Iris pigment epithelial cell (primary cell): Measurements from ENCODE around the gene GLP2R.
"Not testable (repeated sequence)": the region's sequence is repeated elsewhere in the genome, so short reads cannot be mapped to it uniquely, and the experiment has no call there.

Experiments used
- DNase-seq: peaks from one replicate; pipeline ENCODE4 v3.0.0-alpha.2; 2011; ENCODE audit warnings: low read depth

The GLP2R gene

DNA sequence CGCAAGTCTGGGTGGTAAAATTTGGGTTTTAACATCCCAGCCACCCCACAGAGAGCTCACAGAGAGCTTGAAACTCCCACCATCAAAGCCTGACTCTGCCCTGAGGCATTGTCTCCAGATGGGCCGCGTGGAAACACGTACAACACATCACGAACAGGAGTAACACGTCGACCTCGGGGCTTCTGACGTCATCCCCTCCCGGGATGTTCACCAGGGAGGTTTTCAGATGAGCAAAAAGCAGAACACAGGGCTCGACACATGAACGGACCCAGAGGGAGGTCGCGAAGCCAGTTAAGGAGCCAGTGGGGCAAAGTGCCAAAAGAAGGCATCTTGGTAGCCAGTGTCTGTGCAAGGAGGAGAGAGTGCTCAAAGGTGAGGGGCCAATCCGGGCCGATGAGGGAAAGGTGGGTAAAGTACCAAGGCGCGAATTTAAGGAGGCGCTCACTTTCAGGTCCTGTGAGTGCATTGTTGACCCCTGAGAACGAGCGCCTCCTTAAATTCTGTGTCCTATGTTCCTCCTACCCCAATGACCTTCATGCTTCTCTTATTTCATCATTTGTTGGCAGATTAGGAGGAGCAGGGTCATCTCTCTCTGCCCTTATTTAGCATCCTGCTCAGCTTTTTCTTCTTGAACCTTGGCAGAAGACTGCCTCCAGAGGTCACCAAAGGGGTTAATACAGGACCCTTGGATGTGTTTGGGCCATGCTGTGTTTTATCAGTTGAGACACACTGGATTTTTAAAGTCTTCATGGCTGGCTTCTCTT lies 73.7 kb downstream of the GLP2R start:
- no peak for DNase-seq

DNA sequence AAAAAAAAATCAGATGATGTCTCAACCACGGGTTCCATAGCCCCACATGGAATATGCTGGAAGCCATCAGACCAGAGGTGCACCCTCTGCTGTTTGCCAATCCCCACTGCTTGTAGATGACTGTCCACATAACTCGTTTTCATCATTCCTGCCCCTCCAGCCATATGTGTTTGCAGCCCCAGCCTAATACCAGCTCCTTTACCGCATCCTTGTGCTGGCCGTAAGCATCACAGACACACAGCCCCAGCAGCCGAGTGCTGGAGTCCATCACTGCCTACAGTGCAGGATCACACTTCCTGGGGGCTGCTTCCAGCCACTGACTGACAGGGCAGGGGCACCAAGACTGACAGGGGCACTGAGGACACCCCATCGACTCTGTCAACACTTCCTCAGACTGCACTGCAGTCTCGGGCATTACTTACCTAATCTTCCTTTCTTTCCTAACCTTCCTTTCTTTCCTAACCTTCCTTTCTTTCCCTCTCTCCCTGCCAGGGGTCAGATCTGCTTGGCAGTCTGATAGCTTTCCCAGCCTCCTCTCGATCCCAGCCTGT lies 74.4 kb downstream of the GLP2R start:
- no peak for DNase-seq

DNA sequence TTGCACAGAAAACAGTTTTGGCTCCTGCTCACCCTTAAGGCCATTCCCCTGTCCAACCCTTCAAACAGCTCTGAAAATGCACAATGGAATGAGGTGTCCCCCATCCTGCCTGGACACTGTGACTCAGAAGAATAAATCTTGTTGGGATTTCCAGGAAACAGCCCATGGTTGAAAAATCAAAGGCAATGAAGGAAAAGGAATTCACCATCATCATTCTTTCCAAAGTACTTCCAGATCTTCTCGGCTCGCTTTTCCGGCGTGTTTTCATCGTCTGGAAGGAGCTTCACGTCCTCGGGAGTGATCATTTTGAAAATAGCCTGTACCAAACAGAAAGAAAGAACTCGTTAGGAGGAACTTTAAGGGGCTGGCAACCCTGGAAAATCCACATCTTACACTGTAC lies 75.1 kb downstream of the GLP2R start:
- DNase-seq, result peak; percentile 26

DNA sequence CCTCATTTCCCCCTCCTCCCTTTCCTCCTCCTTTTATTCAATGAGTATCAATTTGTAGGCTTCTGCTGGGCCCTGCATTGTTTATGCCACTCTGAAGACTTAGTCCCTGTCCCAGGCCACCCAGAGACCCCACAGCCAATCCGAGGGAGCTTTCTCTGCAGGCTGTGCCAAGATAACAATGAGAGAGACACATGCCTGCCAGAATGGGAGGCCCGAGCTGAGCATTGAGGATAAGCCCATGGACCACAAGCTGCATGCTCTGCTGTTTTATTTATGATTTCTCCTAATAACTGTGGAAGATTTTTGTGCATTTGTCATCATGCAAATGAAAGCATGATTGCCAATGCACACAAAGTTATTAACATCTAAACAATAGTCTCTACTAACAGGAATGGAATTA lies 76.4 kb downstream of the GLP2R start:
- no peak for DNase-seq

GRCh38 chr17:9904277-9905077 lies 78.8 kb downstream of the GLP2R start:
- no peak for DNase-seq

DNA sequence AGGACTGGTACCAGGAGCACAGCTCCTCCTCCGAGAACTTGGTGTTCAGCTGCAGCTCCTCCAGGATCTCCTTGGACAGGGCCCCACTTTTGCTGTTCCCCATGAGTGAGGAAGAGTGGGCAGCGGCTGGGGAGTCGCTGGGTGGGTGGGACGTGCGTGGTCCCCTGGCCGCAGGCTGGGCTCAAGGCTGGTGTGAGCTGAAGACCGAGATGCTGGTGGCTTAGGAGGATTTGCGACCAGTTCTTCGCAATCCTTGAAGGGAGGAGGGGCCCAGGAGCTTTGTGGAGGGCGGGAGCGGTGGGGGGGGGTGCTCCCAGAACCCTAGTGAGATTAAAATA lies 79.3 kb downstream of the GLP2R start, which contains the start of gene RCVRN:
Gene RCVRN, minus strand, starts transcription at position 194 of the 338 bp plus-strand sequence. Its CDS starts 91 bp downstream, at position 103.
- DNase-seq, result no peak

DNA sequence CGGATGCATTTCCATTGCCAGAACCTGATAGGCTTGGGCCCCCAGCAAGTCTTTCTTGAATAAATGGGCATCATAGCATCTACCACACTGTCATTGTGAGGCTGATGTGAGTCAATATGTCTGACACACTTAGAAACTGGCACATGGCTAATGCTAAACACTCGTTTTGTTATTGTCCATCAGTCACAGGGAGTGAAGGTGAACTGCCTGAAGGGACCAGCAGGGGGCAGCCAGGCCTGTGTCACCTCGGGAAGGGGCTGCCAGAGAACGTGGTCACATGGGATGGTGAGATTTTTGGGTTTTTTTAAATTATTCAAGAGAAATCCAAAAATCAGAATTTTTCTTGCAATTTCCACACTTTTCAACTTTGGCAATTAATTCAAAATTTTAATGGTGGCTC lies 80.2 kb downstream of the GLP2R start:
- peak; percentile 25 for DNase-seq

- DNase-seq, result no peak
Observed at GRCh38 chr17:9906616-9907015, 80.9 kb downstream of the GLP2R start.

- no peak for DNase-seq
Observed at GRCh38 chr17:9907131-9907530, 81.4 kb downstream of the GLP2R start.

DNA sequence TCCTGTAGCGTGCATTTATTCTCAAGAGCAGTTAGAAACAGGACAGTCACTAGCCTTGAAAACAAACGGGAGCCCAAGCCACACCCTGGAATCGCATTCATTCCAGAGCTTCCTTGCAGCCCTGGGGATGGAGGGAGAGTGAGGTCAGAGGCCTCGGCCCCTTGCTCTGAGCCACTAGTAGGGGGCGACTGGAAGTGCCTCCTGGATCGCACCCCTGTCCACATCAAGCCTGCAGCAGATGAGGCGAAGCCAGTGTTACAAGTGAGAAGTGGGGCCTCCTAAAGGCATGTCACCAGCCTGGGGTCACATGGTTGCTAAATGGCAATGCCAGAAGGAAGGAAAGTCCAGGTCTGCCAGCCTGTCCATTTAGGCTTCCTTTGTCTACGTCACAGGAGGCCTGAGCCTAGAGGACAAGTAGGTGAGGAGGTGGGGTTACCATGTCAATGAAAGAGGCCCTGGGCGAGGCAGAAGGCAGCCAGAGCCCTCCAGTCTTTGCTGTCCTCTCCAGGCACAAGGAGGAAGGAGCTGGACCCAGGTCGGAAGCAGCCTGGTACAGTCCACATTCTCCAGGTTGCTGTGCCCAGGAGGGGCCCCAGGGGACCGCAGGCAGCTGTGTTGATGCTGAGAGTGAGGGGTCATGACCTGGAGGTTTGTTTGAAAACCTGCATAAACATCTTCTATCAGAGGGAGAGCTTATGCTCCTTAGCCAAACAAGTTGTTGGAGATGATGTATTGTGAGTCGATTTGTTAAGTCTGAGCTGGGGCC lies 82.3 kb downstream of the GLP2R start:
- DNase-seq, result no peak

- no peak for DNase-seq
Observed at GRCh38 chr17:9908649-9909042, 82.9 kb downstream of the GLP2R start.

DNA sequence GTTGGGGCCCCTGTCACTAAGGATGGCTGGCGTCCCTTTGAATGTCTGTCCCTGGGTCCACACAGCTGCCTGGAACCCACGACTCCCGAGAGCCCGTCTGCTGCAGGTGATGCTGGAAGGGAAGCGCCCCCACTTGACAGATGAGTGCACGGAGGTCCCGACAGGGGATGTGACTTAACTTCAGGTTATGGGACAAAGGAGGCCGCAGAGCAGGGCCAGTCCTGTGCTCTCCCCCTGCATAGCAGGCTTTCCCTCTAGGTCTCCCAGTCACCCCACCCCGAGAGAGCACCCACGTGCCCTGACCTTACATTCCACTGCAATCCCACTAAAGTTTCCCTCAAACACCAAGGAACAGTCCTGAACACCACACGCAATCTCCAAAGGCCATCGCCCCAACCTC lies 85.4 kb downstream of the GLP2R start:
- no peak for DNase-seq

DNA sequence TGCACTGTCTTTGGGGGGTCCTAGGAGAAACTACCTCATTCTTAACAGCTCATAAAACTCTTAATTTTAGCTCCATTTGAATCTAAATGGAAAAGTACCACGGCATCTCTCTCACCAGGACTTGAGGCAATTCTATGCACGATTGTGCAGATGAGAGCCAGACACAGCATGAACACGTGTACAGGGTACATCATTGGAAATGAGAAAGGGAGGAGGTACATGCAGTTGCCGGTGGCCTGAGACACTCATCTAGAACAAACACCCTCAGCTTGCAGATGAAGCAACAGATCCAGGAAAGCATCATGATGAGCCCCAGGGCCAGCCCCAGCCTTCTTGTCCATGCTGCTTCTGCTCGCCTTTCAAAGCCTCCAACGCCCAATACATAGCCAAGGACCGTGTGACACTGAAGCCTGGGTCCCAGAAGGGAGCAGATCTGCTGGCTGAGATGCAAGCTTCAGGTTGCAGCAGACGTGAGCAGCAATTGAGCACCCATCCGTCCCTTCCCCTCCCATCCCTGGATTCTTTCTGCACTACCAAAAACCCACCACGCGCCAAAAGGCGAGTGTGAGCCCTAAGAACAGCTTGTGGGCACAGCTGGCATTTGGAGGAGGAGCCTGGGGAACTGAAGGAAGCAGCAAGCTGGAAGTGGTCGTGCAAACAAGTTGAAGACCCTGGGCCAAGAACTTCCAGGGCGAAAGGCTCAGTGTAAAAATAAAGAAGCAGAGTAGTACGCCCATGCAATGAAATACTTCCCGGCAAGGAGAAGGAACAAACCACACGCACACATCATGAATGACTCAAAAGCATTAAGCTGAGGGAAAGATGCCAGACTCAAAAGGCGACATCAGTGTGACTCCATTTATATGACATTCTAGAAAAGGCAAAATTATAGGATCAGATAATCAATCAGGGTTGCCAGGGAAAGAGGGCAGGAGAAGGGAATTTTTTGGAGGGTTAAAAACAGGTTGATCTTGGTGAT lies 86.7 kb downstream of the GLP2R start:
- DNase-seq, result no peak

DNA sequence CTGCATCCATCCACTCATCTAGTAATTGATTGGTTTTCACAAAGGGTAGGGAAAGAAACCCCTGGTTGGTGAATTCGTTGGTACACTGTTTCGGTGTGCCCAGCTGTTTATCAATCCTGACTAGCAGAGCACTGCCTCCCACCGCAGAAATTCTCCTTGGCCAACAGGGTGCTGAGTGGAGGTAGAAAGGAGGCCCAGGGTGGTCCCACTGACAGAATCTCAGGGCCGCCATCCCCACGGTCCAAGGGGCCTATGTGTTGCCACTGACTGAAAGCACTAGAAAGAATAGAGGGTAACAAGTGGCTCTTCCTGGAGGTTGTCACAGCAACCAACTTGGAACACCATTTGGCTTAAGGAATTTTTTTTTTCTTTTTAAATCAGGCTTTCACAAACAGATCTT lies 87.8 kb downstream of the GLP2R start:
- DNase-seq, result no peak

GRCh38 chr17:9916108-9916507 lies 90.4 kb downstream of the GLP2R start:
- no peak for DNase-seq

GRCh38 chr17:9917131-9917530 lies 91.4 kb downstream of the GLP2R start:
- no peak for DNase-seq

DNA sequence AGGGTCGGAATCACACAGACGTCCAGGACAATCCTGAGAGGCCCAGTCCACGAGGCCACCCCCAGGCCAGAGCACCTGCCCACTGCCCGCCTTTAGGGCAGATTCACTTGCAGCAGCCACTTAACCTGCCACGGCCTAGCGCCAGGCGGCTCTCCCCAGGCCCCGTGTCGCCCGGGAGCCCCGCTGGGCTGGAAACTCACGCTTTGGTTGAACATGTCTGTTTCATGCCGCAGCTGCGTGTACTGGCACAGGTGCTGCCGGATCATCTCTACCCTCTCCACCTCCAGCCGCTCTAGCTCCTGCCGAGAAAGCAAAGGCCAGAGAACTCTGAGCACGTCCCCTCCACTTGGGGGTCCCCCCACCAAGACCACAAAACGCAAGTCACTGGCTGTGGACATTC lies 92.1 kb downstream of the GLP2R start:
- no peak for DNase-seq

- DNase-seq, result no peak
Observed at GRCh38 chr17:9918352-9918751, 92.6 kb downstream of the GLP2R start.

DNA sequence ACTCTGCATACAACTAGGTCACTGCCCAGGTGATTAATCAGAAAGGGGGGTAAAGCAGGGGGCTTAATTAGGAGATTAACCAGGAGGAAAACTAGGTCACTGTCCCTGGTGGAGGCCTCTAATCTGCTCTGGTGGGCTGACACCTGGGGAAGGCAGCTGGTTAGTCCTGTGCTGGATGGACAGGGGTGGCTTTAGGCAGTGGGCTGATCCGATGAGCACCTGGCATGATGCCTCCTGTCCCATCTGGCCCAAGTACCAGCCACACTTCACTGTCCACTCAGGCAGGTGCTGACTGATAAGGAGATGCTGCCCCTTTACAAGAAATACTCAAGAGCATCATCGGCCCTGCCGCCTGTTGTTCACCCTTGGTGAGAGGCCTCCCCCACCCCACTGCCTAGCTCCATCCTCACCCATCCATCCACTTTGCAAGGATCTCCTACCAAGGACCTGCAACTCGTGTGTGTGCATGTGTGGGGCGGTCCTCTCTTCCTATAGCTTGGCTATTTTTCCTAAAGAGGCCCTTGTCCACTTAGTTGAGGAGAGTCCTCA lies 93.2 kb downstream of the GLP2R start:
- no peak for DNase-seq

GRCh38 chr17:9921216-9921615 lies 95.5 kb downstream of the GLP2R start:
- DNase-seq, result not testable (repeated sequence)
